ENCODE measurements around the gene SEMA3F.

Gene SEMA3F

GRCh38 chr3:50195501-50196252 is 40.6 kb downstream of the SEMA3F start:
- ChIA-PET POLR2A (ENCODE audit: low non-redundant PET) (interaction anchor here (0.5 kb wide), 1 partner anchor 42 kb away, joined by 3 read pairs; no protein-coding TSS in a partner anchor), CTCF (interaction anchor here (0.6 to 4.2 kb wide), 4 partner anchors 26 to 278 kb away, joined by 3 to 45 read pairs (median 4); no protein-coding TSS in a partner anchor)
- no peak overlapping the region for H3K27ac ChIP-seq

GRCh38 chr3:50196253-50196801 is 41.2 kb downstream of the SEMA3F start:
- POLR2A ChIA-PET (ENCODE audit: low non-redundant PET) = interaction anchor here (0.5 kb wide), 1 partner anchor 42 kb away, joined by 3 read pairs; no protein-coding TSS in a partner anchor
- H3K27ac ChIP-seq = no peak overlapping the region

More at GRCh38 chr3:50195501-50196252, 40.6 kb downstream of the SEMA3F start:
- no peak for DNase-seq (ENCODE audit: low spot score)
- no peak for TF ChIP-seq CTCF (conservative IDR thresholded peaks at IDR 0.05; ENCODE audit: low read depth)

GRCh38 chr3:50201573-50202315 is 46.6 kb downstream of the SEMA3F start:
- ChIA-PET CTCF (no interaction called here), POLR2A (ENCODE audit: low non-redundant PET) (no interaction called here)
- H3K27ac ChIP-seq = no peak overlapping the region
- no peak for TF ChIP-seq CTCF (conservative IDR thresholded peaks at IDR 0.05; ENCODE audit: low read depth)
- DNase-seq (ENCODE audit: low spot score) = no peak

More at GRCh38 chr3:50196253-50196801, 41.2 kb downstream of the SEMA3F start:
- no peak for TF ChIP-seq CTCF (conservative IDR thresholded peaks at IDR 0.05; ENCODE audit: low read depth)
- CTCF ChIA-PET = interaction anchor here (0.6 to 4.2 kb wide), 2 partner anchors 29 to 39 kb away, joined by 4 to 45 read pairs; no protein-coding TSS in a partner anchor
- DNase-seq (ENCODE audit: low spot score) = no peak

GRCh38 chr3:50202353-50203112 is 47.4 kb downstream of the SEMA3F start:
- TF ChIP-seq CTCF (conservative IDR thresholded peaks at IDR 0.05; ENCODE audit: low read depth) = no peak
- ChIA-PET CTCF (interaction anchor here (0.6 kb wide), 1 partner anchor 24 kb away, joined by 4 read pairs; no protein-coding TSS in a partner anchor), POLR2A (ENCODE audit: low non-redundant PET) (no interaction called here)
- DNase-seq (ENCODE audit: low spot score) = no peak
- H3K27ac ChIP-seq = no peak overlapping the region

GRCh38 chr3:50203113-50203808 is 48.1 kb downstream of the SEMA3F start:
- CTCF ChIA-PET = interaction anchor here (0.6 to 1.2 kb wide), 2 partner anchors 11 to 23 kb away, joined by 3 to 4 read pairs; no protein-coding TSS in a partner anchor
- POLR2A ChIA-PET (ENCODE audit: low non-redundant PET) = interaction anchor here (0.6 kb wide), 1 partner anchor 147 kb away, joined by 5 read pairs; no protein-coding TSS in a partner anchor
- no peak for DNase-seq (ENCODE audit: low spot score)
- H3K27ac ChIP-seq = no peak overlapping the region
- no peak for TF ChIP-seq CTCF (conservative IDR thresholded peaks at IDR 0.05; ENCODE audit: low read depth)
